IMR-90 (cell line): ENCODE data around the gene GOLT1A. TPM values are rescaled to one million over a fixed set of nuclear protein-coding genes. Genes with fewer than 3 reads are reported as not detected.

ENCODE experiments used
- ATAC-seq: fragments of 200-7000 bp; cut with Tn5 transposase; 2 replicates; pipeline ENCODE4 v1.9.1; 2020; ENCODE audit warnings: low read depth, mild to moderate bottlenecking, moderate library complexity
- BruUV-seq: library from RNA; stranded (reverse); fragments of 400-500 nt; replicated peaks from 2 replicates; lab custom pipeline; 2021; lab: Mats Ljungman, UMichigan
- CTCF ChIA-PET: fragments of 300-600 bp; formaldehyde crosslinking; extraction: SDS; loops from one replicate; lab custom pipeline; 2021; ENCODE audit warnings: antibody characterized with exemption; lab: Yijun Ruan, JAX
- POLR2A ChIA-PET: fragments of 300-600 bp; sonication (Branson Sonifier 250); formaldehyde crosslinking; loops from one replicate; lab custom pipeline; 2022; ENCODE audit warnings: antibody characterized with exemption; ENCODE audit not compliant: unreplicated experiment; lab: Charles Lee
- DNase-seq: peaks from one replicate; pipeline ENCODE4 v3.0.0; 2013
- H2AFZ ChIP-seq: replicated peaks from 2 replicates; pipeline ENCODE3; 2013; ENCODE audit warnings: low read length, mild to moderate bottlenecking; ENCODE audit not compliant: poor library complexity
- H2AK5ac ChIP-seq: 2 replicates; pipeline ENCODE4 v1.6.1; 2013; ENCODE audit warnings: low read depth, low read length, inconsistent platforms
- H2AK9ac ChIP-seq: replicated peaks from 2 replicates; pipeline ENCODE3; 2013; ENCODE audit warnings: mild to moderate bottlenecking, low read depth, low read length, moderate library complexity; ENCODE audit not compliant: poor library complexity
- H2BK120ac ChIP-seq: 2 replicates; pipeline ENCODE4 v1.6.1; 2013; ENCODE audit warnings: low read depth, low read length, inconsistent platforms
- H2BK15ac ChIP-seq: 3 replicates; pipeline ENCODE4 v1.6.1; 2013; ENCODE audit warnings: low read depth, low read length, inconsistent platforms
- H2BK20ac ChIP-seq: 2 replicates; pipeline ENCODE4 v1.6.1; 2013; ENCODE audit warnings: low read depth, mild to moderate bottlenecking, inconsistent platforms, low read length, moderate library complexity
- H2BK5ac ChIP-seq: 2 replicates; pipeline ENCODE4 v1.6.1; 2013; ENCODE audit warnings: mild to moderate bottlenecking, low read depth, low read length, inconsistent platforms; ENCODE audit not compliant: poor library complexity, severe bottlenecking
- H3K14ac ChIP-seq: replicated peaks from 2 replicates; pipeline ENCODE4 v1.6.1; 2013; ENCODE audit warnings: low read depth, low read length, inconsistent platforms
- H3K18ac ChIP-seq: 2 replicates; pipeline ENCODE4 v1.6.1; 2013; ENCODE audit warnings: low read depth, low read length, control low read depth
- H3K23ac ChIP-seq: 2 replicates; pipeline ENCODE4 v1.6.1; 2013; ENCODE audit warnings: low read depth, low read length, inconsistent platforms
- H3K27ac ChIP-seq: 2 replicates; pipeline ENCODE4 v1.5.1; 2013; ENCODE audit warnings: mild to moderate bottlenecking, control low read depth, low read length; ENCODE audit not compliant: insufficient read depth
- H3K27me3 ChIP-seq: 2 replicates; pipeline ENCODE4 v1.6.1; 2013; ENCODE audit warnings: low read length; ENCODE audit not compliant: control insufficient read depth, insufficient read depth
- H3K36me3 ChIP-seq: 2 replicates; pipeline ENCODE4 v1.6.1; 2013; ENCODE audit warnings: low read length, mixed read lengths; ENCODE audit not compliant: control insufficient read depth, insufficient read depth
- H3K4ac ChIP-seq: 2 replicates; pipeline ENCODE4 v1.6.1; 2013; ENCODE audit warnings: low read depth, low read length, inconsistent platforms
- H3K4me1 ChIP-seq: 2 replicates; pipeline ENCODE4 v1.6.1; 2013; ENCODE audit warnings: low read length, mixed read lengths; ENCODE audit not compliant: control insufficient read depth, insufficient read depth
- H3K4me2 ChIP-seq: 2 replicates; pipeline ENCODE4 v1.6.1; 2013; ENCODE audit warnings: low read depth, mild to moderate bottlenecking, control low read depth, low read length, moderate library complexity
- H3K4me3 ChIP-seq: 2 replicates; pipeline ENCODE4 v1.5.1; 2013; ENCODE audit warnings: low read depth, mild to moderate bottlenecking, control low read depth, low read length, moderate library complexity; ENCODE audit not compliant: insufficient read depth
- H3K56ac ChIP-seq: 2 replicates; pipeline ENCODE4 v1.6.1; 2013; ENCODE audit warnings: low read length, inconsistent platforms; ENCODE audit not compliant: insufficient read depth; ENCODE audit errors: extremely low read depth
- H3K79me1 ChIP-seq, 2 experiments: 2 replicates each; pipeline ENCODE4 v1.6.1; 2013; ENCODE audit warnings: low read length in 2 of 2, inconsistent platforms in 1 of 2, low read depth in 1 of 2
- H3K9ac ChIP-seq: 2 replicates; pipeline ENCODE4 v1.6.1; 2013; ENCODE audit warnings: low read depth, low read length, control low read depth
- H3K9me1 ChIP-seq: 2 replicates; pipeline ENCODE4 v1.6.1; 2013; ENCODE audit warnings: low read length, inconsistent platforms; ENCODE audit not compliant: insufficient read depth
- H3K9me3 ChIP-seq: 2 replicates; pipeline ENCODE4 v1.6.1; 2013; ENCODE audit warnings: low read length; ENCODE audit not compliant: control insufficient read depth, insufficient read depth
- H4K20me1 ChIP-seq: 2 replicates; pipeline ENCODE4 v1.6.1; 2013; ENCODE audit warnings: low read length, inconsistent platforms; ENCODE audit not compliant: insufficient read depth
- H4K5ac ChIP-seq: 2 replicates; pipeline ENCODE4 v1.6.1; 2013; ENCODE audit warnings: mild to moderate bottlenecking, low read depth, low read length, control low read depth
- H4K8ac ChIP-seq, 2 experiments: 2 replicates each; pipeline ENCODE4 v1.6.1; 2013; ENCODE audit warnings: low read depth in 2 of 2, low read length in 2 of 2, control low read depth in 1 of 2, inconsistent platforms in 1 of 2
- H4K91ac ChIP-seq: 2 replicates; pipeline ENCODE4 v1.6.1; 2013; ENCODE audit warnings: low read depth, low read length, inconsistent platforms; ENCODE audit not compliant: insufficient read depth
- BHLHE40 ChIP-seq: fragments of 150-350 bp; IDR thresholded peaks from 2 replicates; pipeline ENCODE4 v1.6.1; 2016; ENCODE audit warnings: mild to moderate bottlenecking, low read depth, low read length
- CEBPB ChIP-seq: IDR thresholded peaks from 2 replicates; pipeline ENCODE4 v1.6.1; 2012; ENCODE audit warnings: low read depth, low read length, improper control_type of control experiment
- CTCF ChIP-seq: conservative IDR thresholded peaks from 2 replicates; pipeline ENCODE4 v1.5.1; 2012; ENCODE audit warnings: mild to moderate bottlenecking, low read depth, low read length, improper control_type of control experiment
- ELK1 ChIP-seq: fragments of 150-350 bp; IDR thresholded peaks from 2 replicates; pipeline ENCODE4 v1.6.1; 2016; ENCODE audit warnings: low read depth, mild to moderate bottlenecking, low read length, moderate library complexity, borderline replicate concordance
- MXI1 ChIP-seq: IDR thresholded peaks from 2 replicates; pipeline ENCODE4 v1.6.1; 2012; ENCODE audit warnings: low read depth, mild to moderate bottlenecking, low read length, moderate library complexity, borderline replicate concordance
- POLR2A ChIP-seq: IDR thresholded peaks from 2 replicates; pipeline ENCODE4 v1.6.1; 2012; ENCODE audit warnings: mild to moderate bottlenecking, low read depth, low read length
- RAD21 ChIP-seq: IDR thresholded peaks from 2 replicates; pipeline ENCODE4 v1.6.1; 2012; ENCODE audit warnings: low read length, improper control_type of control experiment
- SMC3 ChIP-seq: fragments of 150-350 bp; IDR thresholded peaks from 2 replicates; pipeline ENCODE4 v1.6.1; 2016; ENCODE audit warnings: low read depth, mild to moderate bottlenecking, antibody characterized with exemption, low read length, moderate library complexity
- USF2 ChIP-seq: fragments of 150-350 bp; IDR thresholded peaks from 2 replicates; pipeline ENCODE4 v1.6.1; 2017; ENCODE audit warnings: mild to moderate bottlenecking, antibody characterized with exemption, low read length, low read depth
- WGBS, 2 experiments: methylation state at CpG; one replicate each; pipeline versions ENCODE4 v1.1.5 to v1.1.7; 2013; ENCODE audit warnings: missing lambda C conversion rate in 2 of 2; ENCODE audit not compliant: insufficient read length in 1 of 2; ENCODE audit errors: extremely low coverage in 2 of 2; 5-methylcytosine and 5-hydroxymethylcytosine counted together
- dilution Hi-C: fragments of 300-500 bp; cut with HindIII; formaldehyde crosslinking; loops from one replicate; pipeline ENCODE4 v1.14.3; 2018; ENCODE audit warnings: low sequenced_read_pairs; ENCODE audit not compliant: unreplicated experiment
- in situ Hi-C: fragments of 300-500 bp; cut with MboI; formaldehyde crosslinking; loops from 3 replicates; pipeline ENCODE4 v1.14.3; 2019; ENCODE audit warnings: low sequenced_read_pairs, inconsistent platforms, mixed read lengths
- intact Hi-C: fragments of 100-400 bp; cut with micrococcal nuclease; formaldehyde crosslinking; loops from 2 replicates; pipeline ENCODE4 v1.10.0; 2022
- polyA plus RNA-seq, 3 experiments: library from polyadenylated mRNA; depleted of rRNA; stranded (reverse); fragments of >200 nt; gene quantifications; 2 replicates each; pipeline ENCODE4 v1.2.3, GENCODE V29; 2012; ENCODE audit warnings: low replicate concordance in 1 of 3
- total RNA-seq: library from RNA; depleted of rRNA; stranded (reverse); fragments of >200 nt; gene quantifications from 2 replicates; pipeline ENCODE4 v1.2.3, GENCODE V29; 2012

GOLT1A gene
- total and polyA plus RNA-seq, 2 of the 4 experiments (the other 2 are of a cell fraction) = 0.32 TPM; not detected in 1

DNA sequence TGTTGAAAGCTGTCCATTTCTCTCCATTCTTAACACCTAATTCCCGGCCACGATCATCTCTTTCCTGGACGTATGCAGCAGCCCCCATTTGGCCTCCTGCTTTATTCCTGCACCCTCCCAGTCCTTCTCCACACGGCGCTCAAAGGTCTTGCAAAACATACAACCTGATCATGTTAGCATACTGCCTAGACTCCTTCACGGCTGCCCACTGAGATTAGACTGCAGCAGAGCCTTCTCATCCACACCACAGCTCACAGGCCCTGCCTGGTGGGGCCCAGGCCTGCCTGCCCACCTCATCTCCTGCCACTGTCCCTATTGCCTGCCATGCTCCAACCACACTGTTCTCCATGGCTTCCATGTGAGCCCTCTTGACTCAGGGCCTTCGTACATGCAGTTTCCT lies 2.7 kb downstream of the GOLT1A start:
- H2AK9ac ChIP-seq = peak overlapping the region; percentile 45
- dilution Hi-C loops = no loop called here
- H3K18ac ChIP-seq = no peak overlapping the region
- H3K27ac ChIP-seq = no peak overlapping the region
- DNase-seq (no peak), ATAC-seq (no peak)
- in situ Hi-C loops = loop anchor here (5.0 kb wide), 1 partner anchor 151 kb away; no protein-coding TSS in a partner anchor
- intact Hi-C loops = loop anchor here (5.0 kb wide), 1 partner anchor 86 kb away; no protein-coding TSS in a partner anchor
- no peak overlapping the region for H2BK5ac ChIP-seq
- no peaks in the 10 kb centered on the region for H3K9me1 ChIP-seq
- H4K20me1 ChIP-seq = no peaks in the 10 kb centered on the region
- no peak overlapping the region for H2BK120ac ChIP-seq
- H3K56ac ChIP-seq = no peak overlapping the region
- no peaks in the 10 kb centered on the region for H3K9me3 ChIP-seq
- H4K8ac ChIP-seq = no peak overlapping the region
- H3K27me3 ChIP-seq = no peaks in the 10 kb centered on the region; the same call in 1 of the 2 replicates
- ChIA-PET CTCF (interaction anchor here (2.0 kb wide), 1 partner anchor 13 kb away, joined by 5 read pairs; no protein-coding TSS in a partner anchor), POLR2A (no interaction called here)
- H3K36me3 ChIP-seq = no peaks in the 10 kb centered on the region
- 37% methylated on average over 6 of the region's 7 CpGs; no CpG with 5 or more reads in 1 of the 2 experiments for WGBS, 2 experiments
- TF ChIP-seq RAD21 = no peak
- no peak for TF ChIP-seq ELK1
- TF ChIP-seq USF2 = no peak
- no peak for TF ChIP-seq BHLHE40
- no peak for TF ChIP-seq POLR2A
- no peak for TF ChIP-seq CTCF
- no peak for TF ChIP-seq CEBPB
- TF ChIP-seq MXI1 = no peak
- no peak for TF ChIP-seq SMC3
- H3K4me3 ChIP-seq = no peak overlapping the region
- no peaks in the 10 kb centered on the region for H3K79me1 ChIP-seq
- H3K9ac ChIP-seq = no peak overlapping the region
- H3K4ac ChIP-seq = no peak overlapping the region; the same call in 1 of the 2 replicates
- H2BK20ac ChIP-seq = no peak overlapping the region
- H3K4me1 ChIP-seq = 0 out of 2 replicates have a peak, but pooled peaks cover 1% of the 10 kb centered on the region
- no peak overlapping the region for H2BK15ac ChIP-seq
- no peak overlapping the region for H4K91ac ChIP-seq
- no TSS peak for BruUV-seq
- no peak overlapping the region for H3K4me2 ChIP-seq
- no peak overlapping the region for H3K14ac ChIP-seq
- H3K23ac ChIP-seq = peak overlapping the region; percentile 39; the same call in 1 of the 2 replicates
- H2AFZ ChIP-seq = peak overlapping the region; percentile 25
- H2AK5ac ChIP-seq = no peak overlapping the region
- H4K5ac ChIP-seq = no peak overlapping the region
